ENCODE data around the gene SGO2. TPM values are rescaled to one million over a fixed set of nuclear protein-coding genes. Genes with fewer than 3 reads are reported as not detected.

SGO2 gene
- total and polyA plus RNA-seq, 9 of the 15 experiments (the other 6 are each of a cell fraction or from before 2014, with no cell fraction given): 14.5 to 25.9 (median 16.6) TPM

- TF ChIP-seq HNRNPK (IDR thresholded peaks at IDR 0.05; ENCODE audit: low read depth, low read length, poor library complexity, severe bottlenecking) (no peak), CEBPB (tag; IDR thresholded peaks at IDR 0.05) (no peak), TRIM24 (IDR thresholded peaks at IDR 0.05) (no peak), DNMT1 (IDR thresholded peaks at IDR 0.05) (no peak), FOS (IDR thresholded peaks at IDR 0.05; ENCODE audit: extremely low read depth, insufficient read length) (no peak), NCOA4 (IDR thresholded peaks at IDR 0.05; ENCODE audit: partially characterized antibody) (no peak), ETV5 (CRISPR knock-in tag; IDR thresholded peaks at IDR 0.05; ENCODE audit: low read depth) (no peak), POLR3A (IDR thresholded peaks at IDR 0.05; ENCODE audit: borderline replicate concordance, extremely low read depth, insufficient read depth, insufficient read length) (no peak), STAT6 (CRISPR knock-in tag; IDR thresholded peaks at IDR 0.05) (no peak)
Measured at GRCh38 chr2:200482194-200482593, 43.8 kb upstream of the SGO2 start (continued).

Data from K562 (cell line).